HCT116 (cell line): Measurements from ENCODE around the gene ITGA1. TPM values are rescaled to one million over a fixed set of nuclear protein-coding genes. Genes with fewer than 3 reads are reported as not detected.
A peak's percentile ranks its signal among the peaks of the same experiment; 100 is the strongest.

Source experiments
- ATAC-seq: fragments of 200-7000 bp; cut with Tn5 transposase; 2 replicates; pipeline ENCODE4 v1.9.1; 2020; ENCODE audit warnings: mild to moderate bottlenecking, moderate library complexity
- BruUV-seq: library from RNA; stranded (reverse); fragments of 400-500 nt; replicated peaks from 2 replicates; lab custom pipeline; 2021; lab: Mats Ljungman, UMichigan
- CTCF ChIA-PET: fragments of 300-600 bp; sonication (Branson Sonifier 250); formaldehyde crosslinking; loops from one replicate; lab custom pipeline; 2021; ENCODE audit warnings: antibody characterized with exemption; lab: Charles Lee
- POLR2A ChIA-PET: fragments of 300-600, 350-600 bp; sonication (Branson Sonifier 250); formaldehyde crosslinking; loops from one replicate; lab custom pipeline; 2021; ENCODE audit warnings: antibody characterized with exemption; lab: Charles Lee
- RAD21 ChIA-PET, 2 experiments: fragments of 300-600 bp; sonication (Branson Sonifier 250); formaldehyde crosslinking; loops; one replicate each; lab custom pipeline; 2023; ENCODE audit warnings: low total read pairs in 2 of 2; ENCODE audit not compliant: uncharacterized antibody in 2 of 2, unreplicated experiment in 2 of 2, low non-redundant PET in 1 of 2; lab: Charles Lee
- DNase-seq: peaks from one replicate; pipeline ENCODE4 v3.0.0-alpha.2; 2010; ENCODE audit warnings: low read depth, low spot score
- H2AFZ ChIP-seq: fragments of 200-600 bp; shearing (Covaris generic), sonication (generic); 2 replicates; pipeline ENCODE4 v1.6.1; 2017; ENCODE audit warnings: low read depth, mixed run types, mixed read lengths, antibody characterized with exemption, low read length; ENCODE audit not compliant: poor library complexity, severe bottlenecking
- H3K27ac ChIP-seq: 2 replicates; pipeline ENCODE4 v1.5.1; 2012; ENCODE audit warnings: low read depth, low read length
- H3K27me3 ChIP-seq: fragments of 200-600 bp; sonication (generic); 2 replicates; pipeline ENCODE4 v1.6.1; 2016; ENCODE audit warnings: mixed run types, low read length, mixed read lengths; ENCODE audit not compliant: insufficient read depth
- H3K36me3 ChIP-seq, 2 experiments: fragments of 200-500 bp in 1 of 2; fragments of 200-600 bp in 1 of 2; sonication (Bioruptor generic) in 1 of 2; sonication (generic) in 1 of 2; 2 replicates each; pipeline versions ENCODE4 v1.5.1 to v1.6.1; 2014 to 2016; ENCODE audit warnings: low read length in 2 of 2, inconsistent platforms in 1 of 2, mixed read lengths in 1 of 2, mixed run types in 1 of 2; ENCODE audit not compliant: insufficient read depth in 2 of 2, control insufficient read depth in 1 of 2
- H3K4me1 ChIP-seq, 2 experiments: fragments of 200-600 bp in 1 of 2; sonication (generic) in 1 of 2; 2 replicates each; pipeline versions ENCODE4 v1.5.1 to v1.6.1; 2012 to 2017; ENCODE audit warnings: low read length in 2 of 2, inconsistent platforms in 1 of 2, mild to moderate bottlenecking in 1 of 2, mixed read lengths in 1 of 2, mixed run types in 1 of 2, moderate library complexity in 1 of 2; ENCODE audit not compliant: insufficient read depth in 2 of 2, control insufficient read depth in 1 of 2
- H3K4me2 ChIP-seq: fragments of 200-600 bp; sonication (generic); 2 replicates; pipeline ENCODE4 v1.6.1; 2017; ENCODE audit warnings: mixed run types, low read length, mixed read lengths
- H3K4me3 ChIP-seq, 2 experiments: fragments of 200-600 bp in 1 of 2; sonication (generic) in 1 of 2; replicated peaks in 1 of 2; 2 replicates each; pipeline ENCODE4 v1.5.1; 2011 to 2016; ENCODE audit warnings: low read length in 2 of 2, control low read depth in 1 of 2, low read depth in 1 of 2, mild to moderate bottlenecking in 1 of 2, mixed read lengths in 1 of 2, mixed run types in 1 of 2
- H3K79me2 ChIP-seq: fragments of 200-600 bp; sonication (generic); 2 replicates; pipeline ENCODE4 v1.6.1; 2017; ENCODE audit warnings: mild to moderate bottlenecking, mixed run types, low read length, moderate library complexity, mixed read lengths; ENCODE audit not compliant: insufficient read depth
- H3K9ac ChIP-seq: fragments of 200-600 bp; sonication (generic); 2 replicates; pipeline ENCODE4 v1.6.1; 2016; ENCODE audit warnings: low read length, mixed read lengths
- H3K9me2 ChIP-seq: fragments of 200-600 bp; sonication (generic), shearing (Covaris generic); 2 replicates; pipeline ENCODE4 v1.6.1; 2017; ENCODE audit warnings: mixed run types, mild to moderate bottlenecking, moderate library complexity; ENCODE audit not compliant: insufficient read depth
- H3K9me3 ChIP-seq, 2 experiments: fragments of 200-500 bp in 1 of 2; fragments of 200-600 bp in 1 of 2; sonication (Bioruptor generic) in 1 of 2; sonication (generic) in 1 of 2; 2 replicates each; pipeline ENCODE4 v1.6.1; 2014 to 2017; ENCODE audit warnings: low read length in 2 of 2, mixed read lengths in 2 of 2, inconsistent platforms in 1 of 2, low read depth in 1 of 2, mild to moderate bottlenecking in 1 of 2, mixed run types in 1 of 2, moderate library complexity in 1 of 2; ENCODE audit not compliant: control insufficient read depth in 1 of 2, insufficient read depth in 1 of 2
- H4K20me1 ChIP-seq: fragments of 200-600 bp; sonication (generic), shearing (Covaris generic); 2 replicates; pipeline ENCODE4 v1.6.1; 2017; ENCODE audit warnings: mixed run types, mild to moderate bottlenecking, moderate library complexity; ENCODE audit not compliant: insufficient read depth
- ATF3 ChIP-seq: IDR thresholded peaks from 2 replicates; pipeline ENCODE4 v1.6.1; 2012
- CEBPB ChIP-seq: IDR thresholded peaks from 2 replicates; pipeline ENCODE4 v1.6.1; 2012; ENCODE audit warnings: low read depth
- CTCF ChIP-seq, 3 experiments: fragments of 200-600 bp in 1 of 3; sonication (generic) in 1 of 3; IDR thresholded peaks in 2 of 3; conservative IDR thresholded peaks in 1 of 3; 2 replicates each; pipeline ENCODE4 v1.5.1; 2012 to 2017; ENCODE audit warnings: low read depth in 2 of 3, low read length in 2 of 3, antibody characterized with exemption in 1 of 3, borderline replicate concordance in 1 of 3, control low read depth in 1 of 3, mild to moderate bottlenecking in 1 of 3, mixed read lengths in 1 of 3, mixed run types in 1 of 3, moderate library complexity in 1 of 3; ENCODE audit not compliant: insufficient read depth in 1 of 3
- EGR1 ChIP-seq: IDR thresholded peaks from 2 replicates; pipeline ENCODE4 v1.6.1; 2012; ENCODE audit warnings: low read depth
- EZH2phosphoT487 ChIP-seq: fragments of 200-600 bp; IDR thresholded peaks from 2 replicates; pipeline ENCODE4 v1.6.1; 2018; ENCODE audit warnings: antibody characterized with exemption, borderline replicate concordance
- FOSL1 ChIP-seq: IDR thresholded peaks from 2 replicates; pipeline ENCODE4 v1.6.1; 2012; ENCODE audit warnings: low read depth
- JUND ChIP-seq: IDR thresholded peaks from 2 replicates; pipeline ENCODE4 v1.6.1; 2012
- MAX ChIP-seq: IDR thresholded peaks from 2 replicates; pipeline ENCODE4 v1.6.1; 2012
- POLR2A ChIP-seq: IDR thresholded peaks from 2 replicates; pipeline ENCODE4 v1.7.0; 2011; ENCODE audit warnings: borderline replicate concordance; ENCODE audit not compliant: insufficient read depth, insufficient read length; ENCODE audit errors: extremely low read depth
- RAD21 ChIP-seq: IDR thresholded peaks from 2 replicates; pipeline ENCODE4 v1.6.1; 2012; ENCODE audit warnings: low read depth, mild to moderate bottlenecking
- REST ChIP-seq: IDR thresholded peaks from 2 replicates; pipeline ENCODE4 v1.6.1; 2012; ENCODE audit warnings: low read depth
- SIN3A ChIP-seq: IDR thresholded peaks from 2 replicates; pipeline ENCODE4 v1.6.1; 2012; ENCODE audit warnings: low read depth
- SP1 ChIP-seq: IDR thresholded peaks from 2 replicates; pipeline ENCODE4 v1.6.1; 2012; ENCODE audit warnings: low read depth
- SRF ChIP-seq: IDR thresholded peaks from 2 replicates; pipeline ENCODE4 v1.6.1; 2012; ENCODE audit warnings: low read depth
- TCF7L2 ChIP-seq: IDR thresholded peaks from 2 replicates; pipeline ENCODE4 v1.7.0; 2011; ENCODE audit warnings: borderline replicate concordance, inconsistent platforms; ENCODE audit not compliant: insufficient read depth, insufficient read length; ENCODE audit errors: extremely low read depth
- YY1 ChIP-seq: IDR thresholded peaks from 2 replicates; pipeline ENCODE4 v1.6.1; 2011; ENCODE audit warnings: low read length, low read depth, moderate library complexity, mild to moderate bottlenecking; ENCODE audit not compliant: insufficient replicate concordance; ENCODE audit errors: extremely low read depth
- ZBTB33 ChIP-seq: IDR thresholded peaks from 2 replicates; pipeline ENCODE4 v1.6.1; 2011; ENCODE audit warnings: mild to moderate bottlenecking, low read length, moderate library complexity; ENCODE audit not compliant: insufficient replicate concordance; ENCODE audit errors: extremely low read depth
- ZFX ChIP-seq: fragments of 450-650 bp; IDR thresholded peaks from 2 replicates; pipeline ENCODE4 v1.6.1; 2017
- ZNF274 ChIP-seq: fragments of 200-500 bp; sonication (Bioruptor generic); IDR thresholded peaks from 2 replicates; pipeline ENCODE4 v1.6.1; 2014; ENCODE audit warnings: mild to moderate bottlenecking, low read depth, low read length, inconsistent platforms
- intact Hi-C: fragments of 100-400 bp; cut with micrococcal nuclease; formaldehyde crosslinking; loops from 2 replicates; pipeline ENCODE4 v1.10.0; 2022
- total RNA-seq: library from RNA; stranded (reverse); gene quantifications from one replicate; pipeline ENCODE4 v1.2.1, GENCODE V29; 2021; ENCODE audit not compliant: unreplicated experiment

The ITGA1 gene
- total RNA-seq, 1 experiment from 2014 or later = 1.8 TPM

- Histone ChIP-seq H3K79me2 (no peaks in the 10 kb centered on the region), H3K36me3 (no peaks in the 10 kb centered on the region)
- ATAC-seq = peak; percentile 68
- BruUV-seq = no TSS peak
- no peak for TF ChIP-seq SRF
- TF ChIP-seq ZFX = no peak
- peak; percentile 79 for TF ChIP-seq RAD21
- no peak for TF ChIP-seq SP1
- no peak for TF ChIP-seq FOSL1
- no peak for TF ChIP-seq YY1
- TF ChIP-seq EGR1 = no peak
- TF ChIP-seq ATF3 = no peak
- no peak for TF ChIP-seq ZBTB33
- no peak for TF ChIP-seq EZH2phosphoT487
- peak; percentile 49 to 88 (median 62) for TF ChIP-seq CTCF (IDR thresholded peaks at IDR 0.05 in 2 of 3, conservative IDR thresholded peaks at IDR 0.05 in 1 of 3; ENCODE audit: borderline replicate concordance in 1 of 3, insufficient read depth in 1 of 3, low read depth in 2 of 3, low read length in 2 of 3)
- TF ChIP-seq REST = no peak
- no peak for TF ChIP-seq POLR2A
- peak; percentile 31; the same call in 1 of the 2 replicates for TF ChIP-seq MAX
- TF ChIP-seq ZNF274 = no peak
- TF ChIP-seq CEBPB = no peak
- TF ChIP-seq TCF7L2 = no peak
- TF ChIP-seq SIN3A = no peak
- TF ChIP-seq JUND = no peak
- TF ChIP-seq, all 23 proteins: peak for 3
- peak overlapping the region; percentile 50 to 72 for H3K4me3 ChIP-seq
- H3K27me3 ChIP-seq = no peaks in the 10 kb centered on the region
- ChIA-PET CTCF (interaction anchor here (0.6 to 1.5 kb wide), 4 partner anchors 9 to 328 kb away, joined by 3 to 5 read pairs (median 4); no protein-coding TSS in a partner anchor), POLR2A (interaction anchor here (0.6 to 1.7 kb wide), 3 partner anchors 12 to 1963 kb away, joined by 3 to 7 read pairs (median 3); no protein-coding TSS in a partner anchor), RAD21 (no interaction called here)
- no peak overlapping the region for H3K27ac ChIP-seq
- peak overlapping the region; percentile 46 for H3K9ac ChIP-seq
- peak overlapping the region; percentile 86 for H3K4me2 ChIP-seq
- intact Hi-C loops = loop anchor here (1.0 kb wide), 1 partner anchor 128 kb away; no protein-coding TSS in a partner anchor
- no peaks in the 10 kb centered on the region for H4K20me1 ChIP-seq
- DNase-seq = peak; percentile 50
- peak overlapping the region; percentile 91 for H2AFZ ChIP-seq
- H3K9me3 ChIP-seq = no peaks in the 10 kb centered on the region
- no peaks in the 10 kb centered on the region for H3K9me2 ChIP-seq
- H3K4me1 ChIP-seq = peaks cover 15 to 28% of the 10 kb centered on the region in 2 experiments; a peak in 3 of 4 replicates
These were observed 642 bp upstream of the ITGA1 start for GRCh38 chr5:52786949-52787599.
